ENCODE measurements around the gene PITPNM2.

DNA sequence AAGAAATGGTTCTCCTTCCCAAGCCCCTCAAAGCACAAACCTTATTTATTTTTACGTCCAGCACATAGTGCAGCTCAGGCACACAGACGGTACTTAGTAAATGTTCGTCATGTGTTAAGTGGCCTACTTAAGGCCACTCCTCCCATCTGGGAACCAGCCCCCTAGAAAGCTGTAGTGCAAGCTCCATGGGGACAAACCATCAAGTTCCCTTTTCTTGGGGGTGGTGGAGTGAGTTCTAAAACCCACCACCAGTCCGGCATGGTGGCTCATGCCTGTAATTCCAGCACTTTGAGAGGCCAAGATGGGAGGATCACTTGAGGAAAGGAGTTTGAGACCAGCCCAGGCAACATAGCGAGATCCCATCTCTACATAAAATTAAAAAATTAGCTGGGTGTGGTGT is 49.4 kb downstream of the PITPNM2 start:
- TF ChIP-seq, protein P1, sequence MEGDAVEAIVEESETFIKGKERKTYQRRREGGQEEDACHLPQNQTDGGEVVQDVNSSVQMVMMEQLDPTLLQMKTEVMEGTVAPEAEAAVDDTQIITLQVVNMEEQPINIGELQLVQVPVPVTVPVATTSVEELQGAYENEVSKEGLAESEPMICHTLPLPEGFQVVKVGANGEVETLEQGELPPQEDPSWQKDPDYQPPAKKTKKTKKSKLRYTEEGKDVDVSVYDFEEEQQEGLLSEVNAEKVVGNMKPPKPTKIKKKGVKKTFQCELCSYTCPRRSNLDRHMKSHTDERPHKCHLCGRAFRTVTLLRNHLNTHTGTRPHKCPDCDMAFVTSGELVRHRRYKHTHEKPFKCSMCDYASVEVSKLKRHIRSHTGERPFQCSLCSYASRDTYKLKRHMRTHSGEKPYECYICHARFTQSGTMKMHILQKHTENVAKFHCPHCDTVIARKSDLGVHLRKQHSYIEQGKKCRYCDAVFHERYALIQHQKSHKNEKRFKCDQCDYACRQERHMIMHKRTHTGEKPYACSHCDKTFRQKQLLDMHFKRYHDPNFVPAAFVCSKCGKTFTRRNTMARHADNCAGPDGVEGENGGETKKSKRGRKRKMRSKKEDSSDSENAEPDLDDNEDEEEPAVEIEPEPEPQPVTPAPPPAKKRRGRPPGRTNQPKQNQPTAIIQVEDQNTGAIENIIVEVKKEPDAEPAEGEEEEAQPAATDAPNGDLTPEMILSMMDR (conservative IDR thresholded peaks at IDR 0.05) = no peak
- TF ChIP-seq ZFX (IDR thresholded peaks at IDR 0.05) = no peak
